Thyroid gland (tissue), 4 donors: ENCODE results near the gene PIP4K2C. TPM values are rescaled to one million over a fixed set of nuclear protein-coding genes. Genes with fewer than 3 reads are reported as not detected.
A peak's percentile ranks its signal among the peaks of the same experiment; 100 is the strongest.

Experiments used
- DNase-seq, 2 donors: peaks; one replicate each; pipeline ENCODE4 v3.0.0-alpha.2; 2019
- H3K27ac ChIP-seq, 3 donors: fragments of 200-600 bp; sonication (generic); 1 replicate in 2 of 3; 2 replicates in 1 of 3; pipeline ENCODE4 v1.5.1; 2016 to 2019; ENCODE audit warnings: mild to moderate bottlenecking in 1 of 3, moderate library complexity in 1 of 3
- H3K27me3 ChIP-seq: fragments of 200-600 bp; sonication (generic); one replicate; pipeline ENCODE4 v1.5.1; 2019
- H3K36me3 ChIP-seq, 2 donors: fragments of 200-600 bp; sonication (generic); one replicate each; pipeline ENCODE4 v1.5.1; 2016 to 2019
- H3K4me1 ChIP-seq, 2 donors: fragments of 200-600 bp; sonication (generic); one replicate each; pipeline ENCODE4 v1.5.1; 2017 to 2019
- H3K4me3 ChIP-seq, 3 donors: fragments of 200-600 bp; sonication (generic); replicated peaks in 1 of 3; 1 replicate in 2 of 3; 2 replicates in 1 of 3; pipeline ENCODE4 v1.5.1; 2016; ENCODE audit warnings: mild to moderate bottlenecking in 1 of 3
- H3K9me3 ChIP-seq: fragments of 200-600 bp; sonication (generic); one replicate; pipeline ENCODE4 v1.5.1; 2017
- CTCF ChIP-seq, 6 experiments: fragments of 200-600 bp in 3 of 6; fragments of 450-650 bp in 3 of 6; sonication (generic) in 3 of 6; IDR thresholded peaks; one replicate each; pipeline ENCODE4 v1.5.1; 2016 to 2019; ENCODE audit warnings: antibody characterized with exemption in 6 of 6, mild to moderate bottlenecking in 2 of 6, inconsistent platforms in 1 of 6, moderate library complexity in 1 of 6
- POLR2A ChIP-seq, 2 donors: fragments of 450-650 bp; IDR thresholded peaks; one replicate each; pipeline ENCODE4 v1.6.1; 2017; ENCODE audit warnings: antibody characterized with exemption in 2 of 2, mild to moderate bottlenecking in 2 of 2, moderate library complexity in 1 of 2
- WGBS, 2 donors: methylation state at CpG; one replicate each; pipeline ENCODE4 v1.1.5; 2017; 5-methylcytosine and 5-hydroxymethylcytosine counted together
- intact Hi-C: fragments of 100-400 bp; cut with DNase I; formaldehyde crosslinking; loops from one replicate; pipeline ENCODE4 v1.15.1; 2023
- total RNA-seq, 4 donors: library from RNA; depleted of rRNA; stranded (reverse); fragments of >200 nt; gene quantifications; one replicate each; pipeline ENCODE4 v1.2.3, GENCODE V29; 2016

The PIP4K2C gene
- total RNA-seq = 10 to 100 TPM; 29.6 to 82.6 (median 59.2) TPM

GRCh38 chr12:57590864-57591781 lies at the start of gene PIP4K2C:
TSS of gene PIP4K2C (plus strand) at chr12:57591192. CDS start at chr12:57591290, 98 bp downstream.
- Histone ChIP-seq H3K36me3 (peaks cover 0 to 4% of the 10 kb centered on the region in 2 donors), H3K27ac (peak within 1 kb of the TSS in 2 of 3 donors; percentile 41 to 71), H3K9me3 (no peaks in the 10 kb centered on the region), H3K4me1 (peaks cover 11 to 26% of the 10 kb centered on the region in 2 donors), H3K4me3 (peak within 1 kb of the TSS; percentile 83 to 88 (median 88)), H3K27me3 (no peaks in the 10 kb centered on the region)
- DNase-seq = peak; percentile 88 to 92
- TF ChIP-seq CTCF (IDR thresholded peaks at IDR 0.05) (peak in 1 of 6 experiments; percentile 18), POLR2A (IDR thresholded peaks at IDR 0.05) (peak in 1 of 2 donors; percentile 73)
- WGBS, 2 donors = 0 to 2% methylated on average over 25 to 33 of the region's 69 CpGs
- intact Hi-C loops = no loop called here

- H3K9me3 ChIP-seq = no peaks in the 10 kb centered on the region
- H3K27me3 ChIP-seq = no peaks in the 10 kb centered on the region
- TF ChIP-seq POLR2A (IDR thresholded peaks at IDR 0.05) = no peak
- TF ChIP-seq CTCF (IDR thresholded peaks at IDR 0.05) = no peak
- H3K36me3 ChIP-seq = peaks cover 3 to 14% of the 10 kb centered on the region in 2 donors
- H3K4me3 ChIP-seq = no peak overlapping the region
- no peak overlapping the region for H3K27ac ChIP-seq
- whole genome bisulfite sequencing, 2 donors = 86 to 87% methylated on average over 2 of the region's 2 CpGs
- peaks cover 9 to 15% of the 10 kb centered on the region in 2 donors for H3K4me1 ChIP-seq
- intact Hi-C loops = no loop called here
- DNase-seq = no peak
Observed at GRCh38 chr12:57541717-57542116, 49.3 kb upstream of the PIP4K2C start.

GRCh38 chr12:57543581-57543980 lies 47.4 kb upstream of the PIP4K2C start:
- 81 to 95% methylated on average over 2 of the region's 2 CpGs for WGBS, 2 donors
- Histone ChIP-seq H3K9me3 (no peaks in the 10 kb centered on the region), H3K27me3 (no peaks in the 10 kb centered on the region), H3K4me3 (no peak overlapping the region), H3K27ac (no peak overlapping the region), H3K36me3 (peaks cover 2 to 3% of the 10 kb centered on the region in 2 donors), H3K4me1 (peaks cover 9 to 15% of the 10 kb centered on the region in 2 donors)
- no peak for DNase-seq
- TF ChIP-seq CTCF (IDR thresholded peaks at IDR 0.05) (no peak), POLR2A (IDR thresholded peaks at IDR 0.05) (no peak)
- intact Hi-C loops = no loop called here

GRCh38 chr12:57545809-57546437 lies 45.1 kb upstream of the PIP4K2C start:
- WGBS, 2 donors = 73 to 74% methylated on average over 13 to 15 of the region's 15 CpGs
- intact Hi-C loops = loop anchor here (2.0 kb wide), 1 partner anchor 57 kb away; the partner anchor contains the start of gene MARS1
- no peaks in the 10 kb centered on the region for H3K36me3 ChIP-seq
- no peak for DNase-seq
- H3K4me1 ChIP-seq = peaks cover 12 to 23% of the 10 kb centered on the region in 2 donors
- H3K27ac ChIP-seq = peak overlapping the region in 2 of 3 donors; percentile 68 to 82
- H3K4me3 ChIP-seq = peak overlapping the region in 2 of 3 donors; percentile 59 to 66
- no peak for TF ChIP-seq POLR2A (IDR thresholded peaks at IDR 0.05)
- TF ChIP-seq CTCF (IDR thresholded peaks at IDR 0.05) = no peak
- H3K9me3 ChIP-seq = no peaks in the 10 kb centered on the region
- H3K27me3 ChIP-seq = no peaks in the 10 kb centered on the region
